Fibroblast of peridontal ligament (primary cell): Measurements from ENCODE around the gene ARF5.
A peak's percentile ranks its signal among the peaks of the same experiment; 100 is the strongest.

Experiments
- DNase-seq: peaks from one replicate; pipeline ENCODE4 v3.0.0-alpha.2; 2010; ENCODE audit errors: extremely low read depth

Gene ARF5

DNA sequence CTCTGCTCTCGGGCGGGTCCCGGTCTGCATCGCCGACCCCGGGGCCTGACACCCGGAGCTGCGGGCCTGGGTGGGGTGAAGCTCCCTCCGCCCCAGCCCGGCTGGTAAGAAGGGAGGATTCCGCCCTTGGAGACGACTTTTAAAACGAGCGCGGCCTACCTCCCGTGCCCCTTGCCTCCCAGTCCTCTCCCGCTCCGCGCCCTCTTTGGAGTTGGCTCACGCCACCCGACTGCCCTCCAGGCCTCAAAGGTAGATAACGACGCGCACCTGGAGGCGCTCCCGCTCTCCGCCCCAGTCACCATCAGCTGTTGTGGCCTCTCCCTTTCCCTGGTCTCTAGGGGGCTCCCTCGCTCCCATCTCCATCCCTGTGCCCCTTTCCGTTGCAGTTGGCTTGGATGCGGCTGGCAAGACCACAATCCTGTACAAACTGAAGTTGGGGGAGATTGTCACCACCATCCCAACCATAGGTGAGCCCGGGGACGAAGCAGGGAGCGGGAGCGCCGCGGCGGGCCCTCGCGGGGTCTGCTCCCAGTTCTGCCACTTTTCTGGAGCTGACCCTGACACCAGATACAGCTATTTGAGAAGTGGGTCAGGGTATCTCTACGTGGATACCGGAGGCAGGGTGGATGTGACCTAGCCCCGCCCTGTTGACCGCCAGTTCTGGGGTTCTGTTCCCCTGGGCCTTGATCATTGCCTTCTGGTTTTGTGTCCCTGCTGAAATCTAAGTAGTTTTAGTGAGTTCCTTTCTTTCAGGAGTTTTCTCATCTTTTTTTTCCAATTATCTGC is 679 bp downstream of the ARF5 start:
- peak; percentile 60 for DNase-seq

DNA sequence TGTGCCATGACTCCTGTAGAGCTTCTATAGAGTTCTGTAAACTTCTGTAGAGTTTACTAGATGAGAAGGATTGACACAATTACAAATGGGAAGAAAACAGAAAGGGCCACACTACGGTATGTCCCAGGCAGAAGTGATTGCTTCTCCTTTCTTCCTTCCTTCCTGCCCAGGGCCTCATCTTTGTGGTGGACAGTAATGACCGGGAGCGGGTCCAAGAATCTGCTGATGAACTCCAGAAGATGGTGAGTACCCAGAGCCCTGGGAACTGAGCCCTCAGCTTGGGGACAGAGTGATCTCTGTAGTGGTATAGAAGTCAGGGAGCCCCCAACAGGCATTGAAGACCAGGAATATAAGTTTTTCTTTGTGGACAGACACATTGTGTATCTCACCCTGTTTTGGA is 1.7 kb downstream of the ARF5 start:
- DNase-seq = no peak

DNA sequence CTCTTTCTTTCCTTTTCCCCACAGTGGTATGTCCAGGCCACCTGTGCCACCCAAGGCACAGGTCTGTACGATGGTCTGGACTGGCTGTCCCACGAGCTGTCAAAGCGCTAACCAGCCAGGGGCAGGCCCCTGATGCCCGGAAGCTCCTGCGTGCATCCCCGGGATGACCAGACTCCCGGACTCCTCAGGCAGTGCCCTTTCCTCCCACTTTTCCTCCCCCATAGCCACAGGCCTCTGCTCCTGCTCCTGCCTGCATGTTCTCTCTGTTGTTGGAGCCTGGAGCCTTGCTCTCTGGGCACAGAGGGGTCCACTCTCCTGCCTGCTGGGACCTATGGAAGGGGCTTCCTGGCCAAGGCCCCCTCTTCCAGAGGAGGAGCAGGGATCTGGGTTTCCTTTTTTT is 3.0 kb downstream of the ARF5 start:
- DNase-seq = no peak

GRCh38 chr7:127591591-127591990 is 3.4 kb downstream of the ARF5 start:
- DNase-seq = no peak

DNA sequence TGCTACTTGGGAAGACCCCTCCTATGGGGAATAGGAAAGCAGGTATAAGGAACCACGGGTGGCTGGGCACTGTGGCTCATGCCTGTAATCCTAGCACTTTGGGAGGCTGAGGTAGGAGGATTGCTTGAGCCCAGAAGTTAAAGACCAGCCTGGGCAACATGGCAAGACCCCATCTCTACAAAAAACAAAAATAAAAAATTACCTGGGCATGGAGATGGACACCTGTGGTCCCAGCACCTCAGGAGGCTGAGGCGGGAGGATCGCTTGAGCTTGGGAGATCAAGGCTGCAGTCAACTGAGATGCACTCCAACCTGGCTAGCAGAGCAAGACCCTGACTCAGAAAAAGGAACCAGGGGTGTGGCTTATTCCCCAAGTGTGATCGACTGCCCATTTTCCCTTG is 4.3 kb downstream of the ARF5 start:
- DNase-seq = no peak

- DNase-seq = no peak
Measured at GRCh38 chr7:127594490-127594889, 6.3 kb downstream of the ARF5 start.

DNA sequence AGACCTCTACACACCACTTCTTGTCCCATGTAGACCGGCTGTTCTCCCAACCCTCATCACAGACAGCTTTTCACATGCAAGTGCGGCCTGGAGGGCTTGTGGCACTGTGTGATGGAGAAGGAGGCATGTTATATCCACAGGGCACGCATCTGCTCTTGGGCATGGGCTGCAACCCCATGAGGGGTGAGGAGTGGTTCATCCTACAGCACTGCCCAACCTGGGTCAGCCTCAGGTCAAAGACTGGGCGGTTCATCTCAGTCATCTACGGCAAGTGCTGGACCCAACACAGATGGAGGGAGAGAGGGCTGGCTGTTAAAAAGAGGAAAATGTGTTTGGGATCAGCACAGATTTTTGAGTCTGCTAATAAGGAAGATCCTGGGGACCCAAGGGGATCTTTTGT is 7.5 kb downstream of the ARF5 start:
- no peak for DNase-seq

DNA sequence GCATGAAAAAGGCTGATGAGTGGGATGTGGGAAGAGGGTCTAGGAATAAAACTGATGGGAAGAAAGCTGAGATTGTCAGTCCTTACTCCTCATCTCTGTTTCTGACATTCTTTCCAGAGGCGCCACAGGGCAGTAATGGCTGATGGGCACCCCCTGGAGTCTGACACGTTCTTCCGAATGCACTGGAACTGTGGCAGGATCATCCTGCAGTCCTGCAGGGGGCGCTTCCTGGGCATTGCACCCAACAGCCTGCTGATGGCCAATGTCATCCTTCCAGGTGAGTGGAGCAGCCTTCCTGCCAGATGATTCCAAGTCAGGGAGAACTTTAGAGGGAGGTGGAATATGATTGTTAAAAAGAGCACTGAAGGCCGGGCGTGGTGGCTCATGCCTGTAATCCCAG is 10.1 kb downstream of the ARF5 start:
- no peak for DNase-seq

- DNase-seq = no peak
Measured at GRCh38 chr7:127600885-127601284, 12.7 kb downstream of the ARF5 start.

DNA sequence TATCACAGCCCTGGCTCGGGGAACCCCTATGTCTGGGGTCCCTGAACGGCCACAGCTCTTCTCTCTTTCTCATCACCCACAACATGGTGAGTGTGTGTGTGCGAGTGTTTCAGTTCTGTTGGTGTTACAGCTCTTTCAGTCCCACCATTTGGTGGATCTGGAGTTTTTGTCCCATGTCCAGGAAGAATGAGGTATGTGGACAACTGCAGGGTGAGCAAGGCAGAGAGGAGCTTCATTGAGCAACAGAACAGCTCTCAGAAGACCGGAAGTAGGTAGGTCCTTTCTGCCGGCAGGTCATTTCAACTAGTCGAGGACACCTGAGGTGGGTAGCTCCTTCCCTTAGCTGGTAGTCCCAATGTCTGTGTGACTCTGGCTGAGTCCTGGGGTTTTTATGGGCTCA is 20.2 kb downstream of the ARF5 start:
- no peak for DNase-seq

GRCh38 chr7:127609297-127609696 is 21.1 kb downstream of the ARF5 start:
- no peak for DNase-seq

- no peak for DNase-seq
Measured at GRCh38 chr7:127612263-127612662, 24.1 kb downstream of the ARF5 start.

DNA sequence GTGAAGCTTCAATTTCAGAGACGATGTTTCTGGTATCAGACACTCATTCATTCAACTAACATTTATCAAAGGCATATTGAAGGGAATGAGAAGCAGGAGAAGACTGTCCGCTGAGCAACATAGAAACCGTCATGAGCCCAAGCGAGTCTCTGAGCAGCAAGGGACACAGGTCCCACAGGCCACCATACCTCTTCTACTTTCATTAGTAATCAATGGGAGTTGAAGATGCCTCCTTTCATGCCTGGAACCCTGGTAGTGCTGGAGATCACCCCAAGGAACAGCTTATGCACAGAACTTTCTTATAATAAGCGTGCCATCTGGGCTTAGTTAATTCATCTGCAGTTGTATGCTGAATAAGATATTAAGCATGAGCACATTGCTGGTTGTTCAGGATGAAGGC is 28.5 kb downstream of the ARF5 start:
- DNase-seq = no peak

- no peak for DNase-seq
Measured at GRCh38 chr7:127618042-127618441, 29.8 kb downstream of the ARF5 start, which contains the start of gene PAX4. Gene PAX4 (minus strand): TSS chr7:127618142. CDS start chr7:127615928, 2,214 bp downstream.

DNA sequence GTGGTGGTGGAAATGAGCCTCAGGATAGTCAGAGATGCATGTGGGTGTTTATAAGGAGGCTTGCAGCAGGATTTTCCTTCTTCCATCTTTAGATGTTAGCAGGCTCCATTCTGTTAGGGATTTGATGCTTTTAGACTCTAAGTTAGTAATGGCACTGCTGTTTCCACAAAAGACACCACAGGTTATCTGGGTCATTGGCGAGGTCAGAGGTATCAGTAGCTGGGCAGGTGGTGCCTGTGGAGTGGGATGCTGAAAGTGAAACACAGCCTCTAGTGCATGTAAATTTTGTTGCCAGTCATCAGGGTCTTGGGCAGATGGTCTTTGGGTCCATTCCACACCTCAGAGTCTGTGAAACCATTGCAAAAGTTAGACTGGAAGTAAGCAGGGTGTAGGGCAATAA is 30.6 kb downstream of the ARF5 start:
- no peak for DNase-seq

DNA sequence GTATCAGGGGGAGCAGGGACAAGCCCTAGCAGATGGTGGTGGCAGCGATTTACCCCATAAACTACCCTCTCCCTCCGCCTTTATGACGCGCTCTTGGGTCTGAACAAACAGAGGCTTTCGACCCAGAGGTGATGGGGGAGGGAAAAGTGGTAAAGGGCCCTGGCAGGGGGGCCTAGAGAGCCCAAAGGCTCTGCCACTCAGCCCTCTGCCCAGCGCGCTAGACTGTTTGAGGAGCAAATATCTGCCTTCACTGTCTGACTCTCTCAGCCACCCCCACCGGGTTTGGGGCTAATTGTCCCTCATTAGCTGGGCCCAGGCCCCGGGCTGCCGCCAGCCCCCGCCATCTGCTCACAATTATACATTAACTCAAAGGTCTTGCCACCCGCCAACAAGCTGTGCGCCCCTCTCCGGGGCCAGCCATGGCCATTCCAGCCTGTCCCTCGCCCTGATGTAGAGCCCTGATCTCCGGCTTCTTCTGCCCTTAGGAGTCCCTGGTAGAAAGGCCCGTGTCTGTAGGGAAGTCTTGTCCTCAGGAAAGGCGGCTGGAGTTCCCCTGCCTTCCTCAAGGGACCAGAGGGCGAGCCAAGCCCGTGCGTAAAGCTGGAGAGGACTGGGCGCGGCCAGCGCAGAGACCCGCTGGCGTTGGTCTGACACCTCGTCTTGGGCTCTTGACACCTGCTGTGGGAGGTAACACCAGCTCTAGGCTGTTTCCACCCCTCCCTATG is 31.6 kb downstream of the ARF5 start:
- DNase-seq = no peak

GRCh38 chr7:127620406-127621233 is 32.4 kb downstream of the ARF5 start:
- no peak for DNase-seq

- no peak for DNase-seq
Measured at GRCh38 chr7:127625331-127625730, 37.1 kb downstream of the ARF5 start.

DNA sequence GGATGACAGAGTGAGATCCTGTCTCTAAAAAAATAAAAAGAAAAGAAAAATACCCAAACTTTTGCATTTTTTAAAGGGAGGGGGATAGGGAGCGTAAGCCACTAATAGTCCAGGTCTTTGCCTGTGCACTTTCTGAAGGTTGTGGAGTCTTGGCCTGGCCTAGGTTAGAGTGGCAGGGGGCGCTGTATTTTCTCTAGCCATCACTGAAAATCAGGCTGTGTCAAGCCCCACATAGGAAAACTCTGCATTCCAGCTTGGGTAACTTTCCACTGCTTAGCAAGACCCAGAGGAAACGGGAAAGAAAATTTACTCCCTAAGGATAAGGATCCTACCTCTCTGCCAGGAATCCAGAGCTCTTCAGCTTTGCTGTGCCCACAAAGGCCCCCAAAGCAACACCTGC is 40.2 kb downstream of the ARF5 start:
- no peak for DNase-seq

DNA sequence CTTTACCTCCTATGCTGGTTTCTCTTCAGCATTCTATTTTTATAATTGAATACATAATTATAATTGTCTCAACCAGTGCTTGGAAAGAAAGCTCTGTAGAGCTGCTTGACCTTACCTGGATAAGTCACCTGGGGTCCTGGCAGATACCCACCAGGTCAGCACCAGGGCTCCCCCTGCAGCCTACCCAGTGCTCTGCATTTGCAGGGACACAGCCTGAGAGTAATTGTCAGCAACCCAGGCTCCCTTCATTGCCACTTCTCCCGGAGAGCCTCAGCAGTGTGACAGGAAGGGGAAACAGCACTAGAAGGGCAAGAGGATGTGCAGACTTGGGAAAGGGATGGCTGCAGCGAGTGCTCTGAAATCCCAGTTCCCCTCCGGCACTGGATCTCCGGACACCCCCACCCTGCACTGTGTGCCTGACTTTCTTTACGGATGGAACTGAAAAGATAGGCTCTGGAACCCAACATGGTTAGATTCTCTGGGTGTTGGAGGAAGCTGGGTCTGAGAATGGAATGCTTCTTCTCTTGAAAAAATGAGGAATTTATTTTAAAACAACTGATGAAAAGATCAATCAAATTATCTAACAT is 41.1 kb downstream of the ARF5 start:
- no peak for DNase-seq

GRCh38 chr7:127632276-127632910 is 44.2 kb downstream of the ARF5 start:
- DNase-seq = peak; percentile 99
